Ishikawa (cell line): ENCODE data around the gene RET.

Experiments used
- CEBPB ChIP-seq: IDR thresholded peaks from 2 replicates; pipeline ENCODE4 v1.6.1; 2012
- CREB1 ChIP-seq: IDR thresholded peaks from 2 replicates; pipeline ENCODE4 v1.6.1; 2012; ENCODE audit warnings: low read depth
- EP300 ChIP-seq: IDR thresholded peaks from 2 replicates; pipeline ENCODE4 v1.6.1; 2012; ENCODE audit warnings: borderline replicate concordance
- FOXM1 ChIP-seq: IDR thresholded peaks from 2 replicates; pipeline ENCODE4 v1.6.1; 2012; ENCODE audit warnings: low read depth, borderline replicate concordance
- REST ChIP-seq: IDR thresholded peaks from 2 replicates; pipeline ENCODE4 v1.6.1; 2012; ENCODE audit warnings: low read depth, mild to moderate bottlenecking
- TAF1 ChIP-seq: IDR thresholded peaks from 2 replicates; pipeline ENCODE4 v1.6.1; 2012; ENCODE audit warnings: low read depth, mild to moderate bottlenecking
- TCF12 ChIP-seq: IDR thresholded peaks from 2 replicates; pipeline ENCODE4 v1.6.1; 2012; ENCODE audit warnings: low read depth
- TEAD4 ChIP-seq: IDR thresholded peaks from 2 replicates; pipeline ENCODE4 v1.6.1; 2012

GRCh38 chr10:43110338-43111071, 33.6 kb downstream of the RET start:
- TF ChIP-seq TCF12 (no peak), TAF1 (no peak), REST (no peak), CREB1 (no peak), TEAD4 (no peak), FOXM1 (no peak), EP300 (no peak), CEBPB (no peak)
